Stomach smooth muscle (tissue), 2 donors: ENCODE measurements around the gene SRGAP2C.
"Not testable (repeated sequence)": the region's sequence is repeated elsewhere in the genome, so short reads cannot be mapped to it uniquely, and the experiment has no call there.

ENCODE experiments used
- H3K27ac ChIP-seq: one replicate; pipeline ENCODE4 v1.7.0; 2013; ENCODE audit warnings: mild to moderate bottlenecking, low read length, inconsistent platforms
- H3K27me3 ChIP-seq, 2 donors: one replicate each; pipeline ENCODE4 v1.7.0; 2013; ENCODE audit warnings: low read length in 2 of 2; ENCODE audit not compliant: insufficient read depth in 2 of 2, control insufficient read depth in 1 of 2
- H3K36me3 ChIP-seq, 2 donors: one replicate each; pipeline ENCODE4 v1.7.0; 2013; ENCODE audit warnings: low read length in 2 of 2; ENCODE audit not compliant: control insufficient read depth in 2 of 2, insufficient read depth in 2 of 2
- H3K4me1 ChIP-seq: one replicate; pipeline ENCODE4 v1.7.0; 2013; ENCODE audit warnings: low read length; ENCODE audit not compliant: control insufficient read depth, insufficient read depth
- H3K4me3 ChIP-seq, 2 donors: one replicate each; pipeline ENCODE4 v1.7.0; 2013; ENCODE audit warnings: low read length in 2 of 2
- H3K9ac ChIP-seq, 2 donors: one replicate each; pipeline ENCODE4 v1.7.0; 2013; ENCODE audit warnings: low read length in 2 of 2, mild to moderate bottlenecking in 1 of 2
- H3K9me3 ChIP-seq, 2 donors: one replicate each; pipeline ENCODE4 v1.7.0; 2013; ENCODE audit warnings: low read length in 2 of 2; ENCODE audit not compliant: control insufficient read depth in 2 of 2
- donor health status: healthy.
- donor health status: Pancreatic carcinoma.

The SRGAP2C gene

GRCh38 chr1:121283587-121284180 is 98.9 kb downstream of the SRGAP2C start:
- H3K27me3 ChIP-seq, H3K4me1 ChIP-seq, H3K9ac ChIP-seq, H3K27ac ChIP-seq, H3K4me3 ChIP-seq, H3K36me3 ChIP-seq, H3K9me3 ChIP-seq: not testable (repeated sequence)

- H3K9me3 ChIP-seq, H3K9ac ChIP-seq, H3K27me3 ChIP-seq, H3K4me1 ChIP-seq, H3K27ac ChIP-seq, H3K36me3 ChIP-seq, H3K4me3 ChIP-seq: not testable (repeated sequence)
These were observed 107.8 kb downstream of the SRGAP2C start for GRCh38 chr1:121292590-121292989.

DNA sequence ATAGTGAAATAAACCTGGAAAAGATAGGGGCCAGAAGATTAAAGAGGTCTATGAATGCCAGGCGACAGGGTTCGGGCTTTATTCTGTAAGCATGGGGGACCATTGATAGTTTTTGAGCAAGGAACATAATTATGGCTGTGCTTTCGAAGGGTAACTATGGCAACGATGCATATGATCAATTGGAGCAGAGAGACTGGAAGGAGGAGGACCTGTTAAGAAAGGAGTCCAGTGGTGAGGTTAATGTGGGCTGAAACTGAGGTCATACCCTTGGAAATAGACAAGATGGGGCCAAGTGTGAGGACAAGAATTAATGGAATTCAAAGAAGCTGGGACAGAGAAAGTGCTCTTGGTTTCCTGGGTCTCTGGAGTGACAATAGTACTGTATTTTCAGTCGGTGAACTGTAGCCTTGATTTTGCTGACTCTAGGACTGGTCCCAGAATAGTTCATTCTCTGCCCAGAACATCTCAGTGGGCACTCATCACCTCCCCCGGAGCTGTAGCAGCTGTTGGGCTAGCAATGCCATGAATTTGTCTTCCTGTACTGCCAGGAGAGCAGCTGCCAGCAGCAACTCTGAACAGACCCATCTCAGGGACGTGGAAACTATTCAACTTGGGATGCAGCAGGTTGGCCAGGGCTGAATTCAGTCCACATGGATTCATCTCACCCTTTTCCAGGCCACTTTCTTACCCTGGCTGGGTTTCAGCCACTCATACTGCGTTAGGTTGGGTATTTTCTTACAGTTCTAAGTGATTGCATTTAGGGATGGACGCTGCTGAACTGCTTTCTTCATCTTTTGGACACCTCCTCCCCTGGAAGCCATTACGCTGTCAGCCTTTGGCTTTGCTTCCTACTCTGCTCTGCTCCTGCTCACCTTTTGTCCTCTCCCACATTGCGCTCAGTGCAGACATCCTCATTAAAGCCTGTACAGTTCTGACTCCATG is 108.8 kb downstream of the SRGAP2C start:
- not testable (repeated sequence) for H3K4me1 ChIP-seq, H3K36me3 ChIP-seq, H3K9ac ChIP-seq, H3K9me3 ChIP-seq, H3K27ac ChIP-seq, H3K27me3 ChIP-seq, H3K4me3 ChIP-seq

- H3K4me1 ChIP-seq, H3K27ac ChIP-seq, H3K27me3 ChIP-seq, H3K9ac ChIP-seq, H3K9me3 ChIP-seq, H3K36me3 ChIP-seq, H3K4me3 ChIP-seq: not testable (repeated sequence)
These were observed 109.4 kb downstream of the SRGAP2C start for GRCh38 chr1:121294205-121294570.

DNA sequence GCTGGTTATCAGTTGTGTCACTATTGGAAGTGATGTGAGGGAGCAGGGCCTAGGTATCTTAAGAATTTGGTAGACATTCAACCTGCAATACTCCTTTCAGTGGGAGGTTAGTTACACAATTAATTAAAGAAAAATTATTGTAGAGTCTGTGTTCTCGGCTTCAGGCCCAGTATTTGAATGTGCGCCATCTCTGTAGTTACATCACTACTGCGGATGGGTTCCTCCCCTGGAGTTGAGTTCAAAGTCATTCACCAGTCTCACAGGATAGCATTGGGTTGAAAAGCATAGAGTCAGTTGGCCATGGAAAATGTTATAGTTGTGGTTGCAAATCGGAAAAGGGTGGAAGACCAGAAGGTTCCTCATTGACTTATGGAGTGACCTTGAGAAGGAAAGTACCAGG is 111.8 kb downstream of the SRGAP2C start:
- H3K4me3 ChIP-seq, H3K9me3 ChIP-seq, H3K27me3 ChIP-seq, H3K9ac ChIP-seq, H3K27ac ChIP-seq, H3K36me3 ChIP-seq, H3K4me1 ChIP-seq: not testable (repeated sequence)

GRCh38 chr1:121298529-121298928 is 113.8 kb downstream of the SRGAP2C start:
- not testable (repeated sequence) for H3K36me3 ChIP-seq, H3K9me3 ChIP-seq, H3K4me1 ChIP-seq, H3K27ac ChIP-seq, H3K27me3 ChIP-seq, H3K4me3 ChIP-seq, H3K9ac ChIP-seq

DNA sequence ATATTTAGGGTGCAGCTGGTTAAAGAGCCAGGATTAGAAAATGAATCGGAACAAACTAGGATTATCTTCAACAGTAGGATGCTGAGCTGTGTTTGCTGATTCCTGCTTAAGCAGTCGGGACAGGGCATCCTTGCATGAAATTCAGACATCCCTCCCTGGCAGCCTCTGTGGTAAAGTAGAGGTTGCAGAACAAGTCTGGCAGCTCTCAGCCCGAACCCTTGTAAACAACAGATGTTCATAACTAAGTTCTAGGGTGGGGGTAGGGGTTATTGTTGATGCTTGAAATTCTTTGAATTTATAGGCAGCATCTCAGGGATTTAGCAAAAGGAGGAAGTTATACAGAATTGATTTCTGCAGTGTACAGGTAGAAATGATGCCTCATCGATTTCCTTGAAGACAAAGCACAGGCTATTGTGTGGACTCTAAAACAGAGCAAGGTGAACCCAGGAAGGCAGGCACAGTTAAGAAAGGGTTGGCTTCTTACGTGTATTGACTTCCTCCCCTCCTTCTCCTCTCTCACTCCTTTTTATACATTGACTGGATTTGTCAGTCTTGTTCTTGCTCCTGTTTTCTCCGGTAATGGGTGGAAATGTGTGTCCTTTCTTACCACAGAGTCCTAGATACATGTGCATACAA is 114.9 kb downstream of the SRGAP2C start:
- H3K9ac ChIP-seq, H3K4me3 ChIP-seq, H3K9me3 ChIP-seq, H3K27me3 ChIP-seq, H3K36me3 ChIP-seq, H3K4me1 ChIP-seq, H3K27ac ChIP-seq: not testable (repeated sequence)

GRCh38 chr1:121301876-121302275 is 117.1 kb downstream of the SRGAP2C start:
- H3K9ac ChIP-seq, H3K4me1 ChIP-seq, H3K4me3 ChIP-seq, H3K9me3 ChIP-seq, H3K36me3 ChIP-seq, H3K27ac ChIP-seq, H3K27me3 ChIP-seq: not testable (repeated sequence)

GRCh38 chr1:121307759-121308158 is 123.0 kb downstream of the SRGAP2C start:
- H3K9me3 ChIP-seq, H3K36me3 ChIP-seq, H3K27me3 ChIP-seq, H3K9ac ChIP-seq, H3K4me1 ChIP-seq, H3K27ac ChIP-seq, H3K4me3 ChIP-seq: not testable (repeated sequence)

GRCh38 chr1:121315509-121315908 is 130.7 kb downstream of the SRGAP2C start:
- H3K9me3 ChIP-seq, H3K9ac ChIP-seq, H3K27me3 ChIP-seq, H3K36me3 ChIP-seq, H3K4me1 ChIP-seq, H3K4me3 ChIP-seq, H3K27ac ChIP-seq: not testable (repeated sequence)

- H3K27me3 ChIP-seq, H3K36me3 ChIP-seq, H3K9ac ChIP-seq, H3K4me3 ChIP-seq, H3K4me1 ChIP-seq, H3K9me3 ChIP-seq, H3K27ac ChIP-seq: not testable (repeated sequence)
These were observed 131.3 kb downstream of the SRGAP2C start for GRCh38 chr1:121316081-121316480.
